Transverse colon (tissue), 3 donors: Measurements from ENCODE around the gene GFPT1.

ENCODE experiments used
- EP300 ChIP-seq: sonication (generic); formaldehyde crosslinking; IDR thresholded peaks from one replicate; pipeline ENCODE4 v1.6.1; 2017; ENCODE audit warnings: antibody characterized with exemption, low read depth
- TF ChIP-seq, protein P1 (sequence below), 5 experiments: fragments of 200-600 bp in 3 of 5; fragments of 450-650 bp in 2 of 5; sonication (generic) in 3 of 5; IDR thresholded peaks; 1 replicate in 2 of 5; 2 replicates in 3 of 5; pipeline ENCODE4 v1.5.1; 2016 to 2017; ENCODE audit warnings: antibody characterized with exemption in 5 of 5, inconsistent platforms in 3 of 5, mild to moderate bottlenecking in 2 of 5, moderate library complexity in 1 of 5

- TF ChIP-seq, protein P1, sequence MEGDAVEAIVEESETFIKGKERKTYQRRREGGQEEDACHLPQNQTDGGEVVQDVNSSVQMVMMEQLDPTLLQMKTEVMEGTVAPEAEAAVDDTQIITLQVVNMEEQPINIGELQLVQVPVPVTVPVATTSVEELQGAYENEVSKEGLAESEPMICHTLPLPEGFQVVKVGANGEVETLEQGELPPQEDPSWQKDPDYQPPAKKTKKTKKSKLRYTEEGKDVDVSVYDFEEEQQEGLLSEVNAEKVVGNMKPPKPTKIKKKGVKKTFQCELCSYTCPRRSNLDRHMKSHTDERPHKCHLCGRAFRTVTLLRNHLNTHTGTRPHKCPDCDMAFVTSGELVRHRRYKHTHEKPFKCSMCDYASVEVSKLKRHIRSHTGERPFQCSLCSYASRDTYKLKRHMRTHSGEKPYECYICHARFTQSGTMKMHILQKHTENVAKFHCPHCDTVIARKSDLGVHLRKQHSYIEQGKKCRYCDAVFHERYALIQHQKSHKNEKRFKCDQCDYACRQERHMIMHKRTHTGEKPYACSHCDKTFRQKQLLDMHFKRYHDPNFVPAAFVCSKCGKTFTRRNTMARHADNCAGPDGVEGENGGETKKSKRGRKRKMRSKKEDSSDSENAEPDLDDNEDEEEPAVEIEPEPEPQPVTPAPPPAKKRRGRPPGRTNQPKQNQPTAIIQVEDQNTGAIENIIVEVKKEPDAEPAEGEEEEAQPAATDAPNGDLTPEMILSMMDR (IDR thresholded peaks at IDR 0.05) = no peak
- TF ChIP-seq EP300 = no peak
Observed at GRCh38 chr2:69348781-69349180, 38.2 kb downstream of the GFPT1 start.
